AG10803 (cell line): ENCODE data around the gene GARS1.

Source experiments
- DNase-seq: peaks from one replicate; pipeline ENCODE4 v3.0.0; 2010; ENCODE audit warnings: low read depth
- H3K4me3 ChIP-seq: 2 replicates; pipeline ENCODE4 v1.5.1; 2011; ENCODE audit warnings: mild to moderate bottlenecking, low read length, control low read depth
- CTCF ChIP-seq: conservative IDR thresholded peaks from 2 replicates; pipeline ENCODE4 v1.5.1; 2011; ENCODE audit warnings: mild to moderate bottlenecking, low read length, control low read depth, inconsistent platforms

Gene GARS1

GRCh38 chr7:30661926-30662325 lies 67.2 kb downstream of the GARS1 start:
- no peak for TF ChIP-seq CTCF
- no peak overlapping the region for H3K4me3 ChIP-seq
- DNase-seq: no peak

GRCh38 chr7:30662431-30662939 lies 67.8 kb downstream of the GARS1 start:
- DNase-seq: no peak
- no peak overlapping the region for H3K4me3 ChIP-seq
- TF ChIP-seq CTCF: no peak

- TF ChIP-seq CTCF: no peak
- no peak for DNase-seq
- H3K4me3 ChIP-seq: no peak overlapping the region
These were observed 68.7 kb downstream of the GARS1 start for GRCh38 chr7:30663414-30663813.

GRCh38 chr7:30664184-30664885 lies 69.7 kb downstream of the GARS1 start:
- no peak for DNase-seq
- no peak overlapping the region for H3K4me3 ChIP-seq
- no peak for TF ChIP-seq CTCF

GRCh38 chr7:30665043-30665442 lies 70.4 kb downstream of the GARS1 start:
- no peak for TF ChIP-seq CTCF
- no peak for DNase-seq
- H3K4me3 ChIP-seq: no peak overlapping the region

GRCh38 chr7:30665449-30665848 lies 70.8 kb downstream of the GARS1 start:
- no peak overlapping the region for H3K4me3 ChIP-seq
- no peak for TF ChIP-seq CTCF
- no peak for DNase-seq

- DNase-seq: no peak
- TF ChIP-seq CTCF: no peak
- H3K4me3 ChIP-seq: no peak overlapping the region
These were observed 72.5 kb downstream of the GARS1 start for GRCh38 chr7:30667172-30667571.
